HG02981 (cell line): ENCODE data around the gene HYAL3.
"Not testable (repeated sequence)": the region's sequence is repeated elsewhere in the genome, so short reads cannot be mapped to it uniquely, and the experiment has no call there.

Source experiments
- ATAC-seq: cut with Tn5 transposase; IDR thresholded peaks from one replicate; pipeline ENCODE4 v1.9.1; 2021; ENCODE audit warnings: mild to moderate bottlenecking, moderate library complexity; ENCODE audit not compliant: unreplicated experiment

The HYAL3 gene

GRCh38 chr3:50316657-50317242 is 17.5 kb upstream of the HYAL3 start:
- no peak for ATAC-seq

GRCh38 chr3:50314816-50315215 is 15.6 kb upstream of the HYAL3 start:
- ATAC-seq = no peak

GRCh38 chr3:50314342-50314741 is 15.1 kb upstream of the HYAL3 start:
- ATAC-seq = no peak

- not testable (repeated sequence) for ATAC-seq
These were observed 12.8 kb upstream of the HYAL3 start for GRCh38 chr3:50312041-50312440.

- no peak for ATAC-seq
These were observed 5.4 kb upstream of the HYAL3 start for GRCh38 chr3:50304601-50305000.

GRCh38 chr3:50303013-50303815 is 4.0 kb upstream of the HYAL3 start, which contains the start of gene HYAL1:
Gene HYAL1 (minus strand): TSS chr3:50303574. CDS start chr3:50302956, 618 bp downstream.
- ATAC-seq = no peak

GRCh38 chr3:50302095-50303012 is 3.1 kb upstream of the HYAL3 start:
- ATAC-seq = no peak

- ATAC-seq = no peak
These were observed 1.6 kb upstream of the HYAL3 start for GRCh38 chr3:50300681-50301254.

- ATAC-seq = no peak
These were observed 900 bp upstream of the HYAL3 start for GRCh38 chr3:50299929-50300680.

GRCh38 chr3:50299638-50299928 is 378 bp upstream of the HYAL3 start:
- no peak for ATAC-seq

GRCh38 chr3:50297896-50298725 is 1.1 kb downstream of the HYAL3 start:
- no peak for ATAC-seq

- ATAC-seq = no peak
These were observed 1.8 kb downstream of the HYAL3 start for GRCh38 chr3:50297384-50297775.

- ATAC-seq = no peak
These were observed 2.4 kb downstream of the HYAL3 start for GRCh38 chr3:50296721-50297383.

GRCh38 chr3:50295553-50296431 is 3.4 kb downstream of the HYAL3 start:
- ATAC-seq = no peak

- ATAC-seq = no peak
These were observed 4.5 kb downstream of the HYAL3 start for GRCh38 chr3:50294492-50295403.

- no peak for ATAC-seq
These were observed 5.1 kb downstream of the HYAL3 start for GRCh38 chr3:50294089-50294488.
